ENCODE results near the gene UROC1.

DNA sequence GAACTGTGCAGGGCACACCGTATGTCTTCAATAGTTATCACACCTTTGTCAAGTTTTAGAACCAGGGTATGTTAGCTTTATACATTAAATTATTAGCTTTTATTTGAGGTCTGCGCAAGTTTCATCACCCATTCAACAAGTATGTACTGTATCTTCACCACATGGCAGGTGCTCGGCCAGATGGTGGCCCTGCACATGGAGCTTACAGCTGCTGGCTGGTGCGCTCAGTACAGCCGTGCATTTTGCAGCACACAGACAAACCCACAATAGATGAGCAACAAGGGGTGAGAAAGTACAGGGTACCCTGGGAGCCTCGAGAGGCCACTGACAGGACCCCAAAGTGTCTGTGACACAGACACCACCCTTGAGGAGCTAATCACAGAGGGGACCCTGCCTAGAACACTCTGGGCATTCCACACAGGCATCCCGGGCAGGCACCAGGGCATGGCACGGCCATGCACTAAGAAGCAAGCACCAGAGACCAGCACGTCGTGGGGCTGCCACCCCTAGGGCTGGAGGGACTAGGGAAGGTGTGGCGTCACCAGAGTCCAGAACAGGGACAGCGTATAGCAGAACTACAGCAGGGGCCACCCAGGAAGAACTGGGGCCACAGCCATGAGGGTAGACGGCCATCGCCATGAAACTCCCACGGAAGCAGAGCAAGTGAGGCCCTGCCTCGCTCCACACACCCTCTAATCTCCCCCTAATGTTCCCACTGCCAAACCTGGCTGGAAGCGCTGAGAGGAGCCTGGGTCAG lies 69.3 kb downstream of the UROC1 start:
- TF ChIP-seq, protein P1, sequence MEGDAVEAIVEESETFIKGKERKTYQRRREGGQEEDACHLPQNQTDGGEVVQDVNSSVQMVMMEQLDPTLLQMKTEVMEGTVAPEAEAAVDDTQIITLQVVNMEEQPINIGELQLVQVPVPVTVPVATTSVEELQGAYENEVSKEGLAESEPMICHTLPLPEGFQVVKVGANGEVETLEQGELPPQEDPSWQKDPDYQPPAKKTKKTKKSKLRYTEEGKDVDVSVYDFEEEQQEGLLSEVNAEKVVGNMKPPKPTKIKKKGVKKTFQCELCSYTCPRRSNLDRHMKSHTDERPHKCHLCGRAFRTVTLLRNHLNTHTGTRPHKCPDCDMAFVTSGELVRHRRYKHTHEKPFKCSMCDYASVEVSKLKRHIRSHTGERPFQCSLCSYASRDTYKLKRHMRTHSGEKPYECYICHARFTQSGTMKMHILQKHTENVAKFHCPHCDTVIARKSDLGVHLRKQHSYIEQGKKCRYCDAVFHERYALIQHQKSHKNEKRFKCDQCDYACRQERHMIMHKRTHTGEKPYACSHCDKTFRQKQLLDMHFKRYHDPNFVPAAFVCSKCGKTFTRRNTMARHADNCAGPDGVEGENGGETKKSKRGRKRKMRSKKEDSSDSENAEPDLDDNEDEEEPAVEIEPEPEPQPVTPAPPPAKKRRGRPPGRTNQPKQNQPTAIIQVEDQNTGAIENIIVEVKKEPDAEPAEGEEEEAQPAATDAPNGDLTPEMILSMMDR (IDR thresholded peaks at IDR 0.05): no peak
- no peak for TF ChIP-seq ZFX (IDR thresholded peaks at IDR 0.05; ENCODE audit: borderline replicate concordance)

Data from 22Rv1 (cell line).